Measurements from ENCODE around the gene TNKS1BP1.

- TF ChIP-seq CTCF (conservative IDR thresholded peaks at IDR 0.05) (no peak), EZH2 (IDR thresholded peaks at IDR 0.05; ENCODE audit: low read depth) (no peak)
These were observed 46.0 kb downstream of the TNKS1BP1 start for GRCh38 chr11:57278721-57279095.

Measured in PC-9 (cell line).